Calu3 (cell line): ENCODE measurements around the gene GSTA4. TPM values are rescaled to one million over a fixed set of nuclear protein-coding genes. Genes with fewer than 3 reads are reported as not detected.

Experiments
- BruUV-seq: library from RNA; stranded (reverse); fragments of 400-500 nt; replicated peaks from 2 replicates; lab custom pipeline; 2021; lab: Mats Ljungman, UMichigan
- CTCF ChIA-PET: fragments of 300-600 bp; sonication (Branson Sonifier 250); formaldehyde crosslinking; loops from one replicate; lab custom pipeline; 2022; ENCODE audit warnings: antibody characterized with exemption; lab: Charles Lee
- DNase-seq: peaks from one replicate; pipeline ENCODE4 v3.0.0; 2022
- H3K27ac Mint-ChIP-seq: one replicate; pipeline ENCODE4 v1.8.0; 2022; ENCODE audit warnings: mixed read lengths; ENCODE audit not compliant: unreplicated experiment
- H3K27me3 Mint-ChIP-seq: one replicate; pipeline ENCODE4 v1.8.0; 2022; ENCODE audit warnings: mixed read lengths; ENCODE audit not compliant: unreplicated experiment
- H3K36me3 Mint-ChIP-seq: one replicate; pipeline ENCODE4 v1.8.0; 2022; ENCODE audit warnings: mild to moderate bottlenecking, moderate library complexity, mixed read lengths; ENCODE audit not compliant: insufficient read depth, unreplicated experiment
- H3K4me1 Mint-ChIP-seq: one replicate; pipeline ENCODE4 v1.8.0; 2022; ENCODE audit warnings: mild to moderate bottlenecking, low read depth, mixed read lengths; ENCODE audit not compliant: unreplicated experiment
- H3K4me3 Mint-ChIP-seq: one replicate; pipeline ENCODE4 v1.8.0; 2022; ENCODE audit warnings: mild to moderate bottlenecking, low read depth, moderate library complexity, mixed read lengths; ENCODE audit not compliant: unreplicated experiment
- H3K9me3 Mint-ChIP-seq: one replicate; pipeline ENCODE4 v1.8.0; 2022; ENCODE audit warnings: low read depth, mixed read lengths; ENCODE audit not compliant: unreplicated experiment
- intact Hi-C: fragments of 100-400 bp; cut with micrococcal nuclease; formaldehyde crosslinking; loops from one replicate; pipeline ENCODE4 v1.10.0; 2022; ENCODE audit not compliant: unreplicated experiment
- total RNA-seq: library from RNA; stranded (reverse); gene quantifications from 2 replicates; pipeline ENCODE4 v1.2.3, GENCODE V29; 2022
- TF ChIP-seq, protein P1 (sequence below): fragments of 200-600 bp; IDR thresholded peaks from one replicate; pipeline ENCODE4 v1.8.0; 2022; ENCODE audit warnings: antibody characterized with exemption; ENCODE audit not compliant: unreplicated experiment

Gene GSTA4
- total RNA-seq, 1 experiment from 2014 or later: 0.38 TPM

DNA sequence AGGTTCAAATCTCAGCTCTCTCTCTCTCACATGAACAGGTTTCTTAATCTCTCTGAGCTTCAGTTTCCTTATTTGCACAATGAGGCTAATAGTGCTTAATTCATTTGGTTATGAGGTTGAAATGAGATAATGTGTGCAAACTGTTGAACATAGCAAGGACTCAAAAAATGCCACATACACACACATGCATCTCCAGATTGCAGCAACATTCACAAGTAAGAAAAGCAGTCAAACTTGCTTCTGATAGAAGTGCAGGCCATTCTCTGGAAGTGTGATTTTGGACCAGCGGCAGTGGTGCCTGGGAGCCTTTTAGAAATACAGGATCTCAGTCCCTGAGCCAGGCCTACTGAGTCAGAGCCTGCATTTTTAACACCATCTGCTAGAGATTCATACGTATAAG is 25.7 kb downstream of the GSTA4 start:
- no peak overlapping the region for H3K4me3 Mint-ChIP-seq

DNA sequence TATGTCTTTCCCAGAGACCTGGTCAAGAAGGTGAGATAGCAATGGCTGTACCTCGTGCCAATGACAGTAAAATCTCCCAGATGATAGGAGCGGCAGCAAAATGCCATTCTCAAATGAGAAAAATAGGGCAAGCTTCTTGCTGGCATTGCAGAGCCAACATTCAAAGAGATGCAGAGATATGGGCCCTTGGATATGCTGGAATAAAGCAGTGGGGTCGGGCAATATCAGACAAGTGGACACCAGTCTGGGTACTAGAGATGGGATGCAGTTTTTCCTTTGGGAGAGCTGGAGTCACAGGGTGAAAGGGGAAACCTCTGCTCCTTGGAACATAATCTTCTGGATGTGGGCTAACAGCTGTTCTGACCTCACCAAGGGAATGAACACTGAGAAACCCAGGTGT is 29.0 kb downstream of the GSTA4 start:
- CTCF ChIA-PET: no interaction called here
- TF ChIP-seq, protein P1, sequence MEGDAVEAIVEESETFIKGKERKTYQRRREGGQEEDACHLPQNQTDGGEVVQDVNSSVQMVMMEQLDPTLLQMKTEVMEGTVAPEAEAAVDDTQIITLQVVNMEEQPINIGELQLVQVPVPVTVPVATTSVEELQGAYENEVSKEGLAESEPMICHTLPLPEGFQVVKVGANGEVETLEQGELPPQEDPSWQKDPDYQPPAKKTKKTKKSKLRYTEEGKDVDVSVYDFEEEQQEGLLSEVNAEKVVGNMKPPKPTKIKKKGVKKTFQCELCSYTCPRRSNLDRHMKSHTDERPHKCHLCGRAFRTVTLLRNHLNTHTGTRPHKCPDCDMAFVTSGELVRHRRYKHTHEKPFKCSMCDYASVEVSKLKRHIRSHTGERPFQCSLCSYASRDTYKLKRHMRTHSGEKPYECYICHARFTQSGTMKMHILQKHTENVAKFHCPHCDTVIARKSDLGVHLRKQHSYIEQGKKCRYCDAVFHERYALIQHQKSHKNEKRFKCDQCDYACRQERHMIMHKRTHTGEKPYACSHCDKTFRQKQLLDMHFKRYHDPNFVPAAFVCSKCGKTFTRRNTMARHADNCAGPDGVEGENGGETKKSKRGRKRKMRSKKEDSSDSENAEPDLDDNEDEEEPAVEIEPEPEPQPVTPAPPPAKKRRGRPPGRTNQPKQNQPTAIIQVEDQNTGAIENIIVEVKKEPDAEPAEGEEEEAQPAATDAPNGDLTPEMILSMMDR: no peak
- no peaks in the 10 kb centered on the region for H3K9me3 Mint-ChIP-seq
- no peak for DNase-seq
- intact Hi-C loops: no loop called here
- no peak overlapping the region for H3K27ac Mint-ChIP-seq
- H3K36me3 Mint-ChIP-seq: no peaks in the 10 kb centered on the region
- H3K4me3 Mint-ChIP-seq: no peak overlapping the region
- no peaks in the 10 kb centered on the region for H3K4me1 Mint-ChIP-seq
- no TSS peak for BruUV-seq
- H3K27me3 Mint-ChIP-seq: peaks cover 30% of the 10 kb centered on the region

More for the DNA sequence above, 25.7 kb downstream of the GSTA4 start:
- H3K36me3 Mint-ChIP-seq: no peaks in the 10 kb centered on the region
- H3K27me3 Mint-ChIP-seq: peaks cover 20% of the 10 kb centered on the region
- no peaks in the 10 kb centered on the region for H3K9me3 Mint-ChIP-seq
- no peak overlapping the region for H3K27ac Mint-ChIP-seq
- intact Hi-C loops: no loop called here
- TF ChIP-seq, protein P1: no peak
- CTCF ChIA-PET: no interaction called here
- DNase-seq: no peak
- H3K4me1 Mint-ChIP-seq: no peaks in the 10 kb centered on the region
- no TSS peak for BruUV-seq

DNA sequence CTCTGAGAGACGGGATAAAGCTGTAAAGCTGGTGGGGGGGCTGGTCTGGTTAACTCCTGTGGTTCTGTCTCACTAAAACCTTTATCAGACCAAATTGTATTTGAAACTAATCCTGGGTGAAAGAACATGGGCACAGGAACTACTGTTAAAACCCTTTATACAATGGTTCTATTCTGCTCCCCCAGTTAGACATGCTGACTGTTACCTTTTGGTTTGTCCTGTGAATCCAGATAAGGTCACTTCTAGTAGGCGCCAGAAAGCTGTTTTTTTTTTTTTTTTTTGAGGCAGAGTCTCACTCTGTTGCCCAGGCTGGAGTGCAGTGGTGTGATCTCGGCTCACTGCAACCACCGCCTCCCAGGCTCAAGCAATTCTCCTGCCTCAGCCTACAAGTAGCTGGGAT is 29.7 kb downstream of the GSTA4 start:
- intact Hi-C loops: no loop called here
- TF ChIP-seq, protein P1: no peak
- Mint-ChIP-seq H3K4me3 (no peak overlapping the region), H3K9me3 (no peaks in the 10 kb centered on the region), H3K27ac (no peak overlapping the region), H3K4me1 (no peaks in the 10 kb centered on the region), H3K36me3 (no peaks in the 10 kb centered on the region), H3K27me3 (peaks cover 32% of the 10 kb centered on the region)
- no TSS peak for BruUV-seq
- CTCF ChIA-PET: interaction anchor here (0.6 kb wide), 1 partner anchor 161 kb away, joined by 3 read pairs; no protein-coding TSS in a partner anchor
- no peak for DNase-seq

DNA sequence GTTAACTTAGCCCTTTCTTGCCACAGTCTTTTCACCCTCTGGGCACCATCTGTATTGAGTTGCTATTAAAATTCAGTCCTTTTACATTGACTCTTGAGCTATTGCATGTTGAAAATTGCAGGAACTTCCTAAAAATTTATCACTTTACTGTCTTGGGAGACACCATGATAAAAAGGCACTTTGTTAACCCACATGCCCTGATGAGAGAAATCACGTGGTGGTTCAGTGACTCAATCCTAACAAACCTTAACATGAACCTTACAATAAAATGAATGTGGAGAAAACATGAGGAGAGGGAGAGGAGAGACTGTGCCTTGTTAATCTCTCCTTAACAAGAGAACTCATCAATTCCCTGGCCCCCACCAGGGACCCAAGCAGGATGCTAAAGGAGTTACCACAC is 30.8 kb downstream of the GSTA4 start:
- Mint-ChIP-seq H3K9me3 (no peaks in the 10 kb centered on the region), H3K4me3 (no peak overlapping the region), H3K27me3 (peaks cover 32% of the 10 kb centered on the region), H3K36me3 (no peaks in the 10 kb centered on the region), H3K4me1 (no peaks in the 10 kb centered on the region), H3K27ac (no peak overlapping the region)
- no TSS peak for BruUV-seq
- TF ChIP-seq, protein P1: no peak
- no peak for DNase-seq
- CTCF ChIA-PET: no interaction called here
- intact Hi-C loops: no loop called here
